NCI-H128 (cell line): Measurements from ENCODE around the gene RUBCNL.

Source experiments
- DNase-seq: peaks from one replicate; lab custom pipeline; 2025; ENCODE audit not compliant: unreplicated experiment; lab: John Stamatoyannopoulos, UW

RUBCNL gene

DNA sequence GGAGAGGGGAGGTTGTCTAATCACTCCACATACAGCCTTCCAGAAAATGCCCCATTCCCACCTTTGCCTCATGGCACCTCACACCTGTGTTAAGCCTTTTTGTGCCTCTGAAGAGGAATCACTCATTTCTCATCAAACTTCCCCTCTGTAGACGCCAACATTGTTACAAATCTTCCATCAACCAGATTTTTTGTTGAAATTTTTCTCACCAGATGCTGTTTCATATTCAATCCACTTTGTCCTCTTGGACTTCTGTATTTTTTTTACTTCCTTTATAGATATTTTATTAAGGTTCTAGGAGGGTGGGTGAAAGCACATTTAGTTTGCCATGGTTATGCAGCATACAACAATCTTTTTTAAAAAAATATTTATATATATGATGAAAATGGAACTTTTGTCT, 74.0 kb downstream of the RUBCNL start:
- no peak for DNase-seq

DNA sequence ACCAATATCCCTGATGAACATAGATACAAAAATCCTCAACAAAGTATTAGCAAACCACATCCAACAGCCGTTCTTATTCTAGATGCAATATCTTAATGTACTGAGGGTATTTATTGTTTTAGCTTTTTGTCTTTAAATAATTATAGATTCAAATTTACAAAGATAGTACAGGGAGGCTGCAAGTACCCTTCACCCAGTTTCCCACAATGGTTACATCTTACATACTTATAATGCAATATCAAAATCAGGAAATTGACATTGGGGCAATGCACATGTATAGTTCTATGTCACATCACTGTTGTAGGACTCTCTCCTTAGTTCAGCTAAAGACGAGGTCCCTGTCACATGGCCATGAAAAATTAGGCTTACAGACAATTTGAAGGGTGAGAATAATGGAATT, 75.8 kb downstream of the RUBCNL start:
- no peak for DNase-seq

DNA sequence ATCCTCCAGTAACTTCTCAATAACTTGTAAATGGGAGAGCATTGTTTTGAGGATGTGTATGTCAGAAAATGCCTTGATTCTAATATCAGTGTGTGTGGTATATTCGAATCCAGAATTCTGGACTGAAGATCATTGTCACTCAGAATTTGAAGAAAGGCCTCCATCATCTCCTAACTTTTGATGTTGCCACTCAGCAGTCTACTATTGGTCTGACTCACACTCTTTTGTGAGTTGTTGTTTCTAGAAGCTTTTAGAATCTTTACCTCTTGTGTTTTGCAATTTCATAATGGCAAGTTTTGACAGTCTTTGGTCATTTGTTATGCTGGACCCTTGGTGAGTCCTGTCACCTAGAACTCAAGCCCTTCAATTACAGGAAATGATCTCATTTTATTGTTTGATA, 77.0 kb downstream of the RUBCNL start:
- DNase-seq = no peak

DNA sequence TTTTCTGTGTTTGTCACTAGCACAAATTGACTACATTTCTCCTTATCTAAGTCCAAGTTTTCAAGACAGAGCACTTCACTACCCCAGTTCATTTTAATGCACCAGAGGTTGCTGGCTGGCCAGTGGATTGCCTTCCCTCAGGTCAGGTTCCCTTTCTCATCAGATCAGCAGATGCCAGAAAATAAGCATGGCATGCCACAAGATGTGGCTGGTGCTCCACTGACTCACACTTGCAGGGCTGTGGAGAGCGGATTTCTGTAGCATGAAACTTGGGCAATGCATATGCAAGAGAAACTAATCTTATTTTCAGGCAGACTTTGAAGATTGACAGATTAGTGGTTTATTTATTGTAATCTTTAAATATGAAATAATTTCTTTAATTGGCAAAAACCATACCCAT, 79.5 kb downstream of the RUBCNL start:
- no peak for DNase-seq

DNA sequence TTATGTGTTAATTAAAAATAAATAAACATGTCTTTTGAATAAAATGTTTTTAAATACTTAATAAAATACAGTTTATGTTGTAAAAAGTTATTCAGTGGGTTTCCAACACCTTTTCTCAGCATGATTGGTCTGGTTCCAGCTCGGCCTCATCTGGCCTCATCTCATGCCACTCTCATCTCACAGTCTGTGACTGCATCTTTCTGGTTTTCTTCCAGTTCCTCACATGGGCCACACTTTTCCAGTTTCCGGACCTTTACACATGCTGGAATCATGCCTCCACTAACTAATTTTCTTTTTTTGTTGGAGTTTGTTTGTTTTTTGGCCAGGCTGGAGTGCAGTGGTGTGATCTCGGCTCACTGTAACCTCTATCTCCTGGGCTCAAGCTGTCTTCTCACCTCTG, 82.5 kb downstream of the RUBCNL start:
- no peak for DNase-seq

DNA sequence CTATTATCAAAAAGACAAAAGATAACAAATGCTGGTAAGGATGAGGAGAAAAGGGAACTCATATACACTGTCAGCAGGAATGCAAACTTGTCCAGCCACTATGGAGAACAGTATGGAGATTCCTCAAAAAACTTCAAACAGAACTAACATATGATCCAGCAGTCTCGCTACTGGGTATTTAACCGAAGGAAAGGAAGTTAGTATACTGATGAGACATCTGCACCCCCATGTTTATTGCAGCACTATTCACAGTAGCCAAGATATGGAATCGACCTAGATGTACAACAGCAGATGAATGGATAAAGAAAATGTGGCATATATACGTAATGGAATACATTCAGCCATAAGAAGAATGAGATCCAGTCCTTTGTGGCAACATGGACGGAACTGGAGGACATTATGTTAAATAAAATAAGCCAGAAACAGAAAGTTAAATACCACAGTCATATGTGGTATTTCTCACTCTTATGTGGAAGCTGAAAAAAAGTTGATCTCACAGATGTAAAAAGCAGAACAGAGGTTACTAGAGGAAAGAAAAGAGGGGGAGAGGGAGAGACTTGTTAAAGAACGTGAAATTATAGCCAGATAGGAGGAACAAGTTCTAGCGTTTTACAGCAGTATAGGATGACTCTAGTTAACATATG, 83.2 kb downstream of the RUBCNL start:
- no peak for DNase-seq

DNA sequence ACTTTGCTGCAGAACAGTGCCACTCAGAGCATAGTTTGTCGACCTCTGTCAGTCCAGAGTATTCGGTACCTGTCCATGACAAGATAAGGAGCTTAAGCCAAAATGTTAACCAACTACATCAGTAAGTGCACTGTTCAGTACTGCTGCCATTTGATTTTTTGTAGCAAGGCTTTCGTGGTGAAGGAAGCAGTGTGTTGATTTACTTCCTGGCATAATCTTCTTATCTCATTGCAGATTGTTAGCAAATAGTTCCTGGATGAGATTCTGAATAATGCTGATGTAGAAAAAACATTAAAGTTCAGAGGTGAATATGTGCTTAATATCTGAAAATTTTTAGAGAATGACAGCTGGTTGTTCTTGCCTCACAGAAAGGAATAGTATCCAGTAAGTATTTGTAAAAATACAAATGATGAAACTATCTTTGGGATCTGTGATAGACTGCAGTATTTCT, 89.7 kb downstream of the RUBCNL start:
- no peak for DNase-seq

DNA sequence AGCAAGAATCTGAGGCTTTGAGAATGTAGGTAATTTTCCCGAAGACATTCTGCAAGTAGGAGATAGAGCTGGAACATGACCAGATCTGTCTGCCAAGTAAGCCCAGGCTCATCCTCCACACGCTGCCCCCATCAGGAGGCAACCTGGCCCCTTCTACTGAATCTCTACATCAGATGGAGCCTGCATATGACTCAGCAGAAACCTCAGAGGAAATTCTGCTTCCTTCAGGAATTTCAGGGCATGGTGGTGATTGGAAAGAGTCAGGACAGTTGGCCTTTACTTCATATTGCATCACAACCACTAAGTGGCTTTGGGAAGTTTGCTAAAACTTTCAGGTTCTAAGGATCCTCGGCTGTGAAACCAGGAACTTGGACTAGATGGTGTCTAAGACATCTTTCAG, 90.1 kb downstream of the RUBCNL start:
- DNase-seq = no peak

DNA sequence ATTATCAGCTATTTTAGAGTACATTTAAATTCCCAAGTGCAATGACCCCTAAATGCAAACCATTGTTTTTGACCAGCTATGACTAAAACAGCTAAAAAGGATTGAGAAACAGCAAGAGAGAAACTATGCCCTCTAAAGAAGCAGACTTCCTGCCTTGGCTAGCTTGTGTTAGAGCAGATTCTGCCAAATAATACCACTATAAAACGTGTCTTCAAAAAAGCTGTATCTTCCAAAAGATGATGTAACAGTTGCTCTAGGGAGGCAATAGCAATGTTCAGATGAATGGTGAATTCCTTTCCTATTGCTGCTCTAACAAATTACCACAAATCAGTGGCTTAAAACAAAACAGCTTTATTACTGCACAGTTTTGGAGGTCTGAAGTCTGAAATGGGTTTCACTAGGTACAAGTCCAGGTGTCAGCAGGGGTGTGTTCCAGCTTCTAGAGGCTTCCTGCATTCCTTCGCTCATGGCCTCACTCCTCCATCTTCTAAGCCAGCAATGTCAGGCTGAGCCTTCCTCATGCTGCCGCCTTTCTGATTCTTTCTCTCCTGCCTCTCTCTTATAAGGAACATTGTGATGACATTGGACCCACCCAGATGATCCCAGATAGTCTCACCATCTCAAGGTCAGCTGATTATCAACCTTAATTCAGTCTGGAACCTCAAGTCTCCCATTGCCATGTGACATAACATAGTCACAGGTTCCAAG, 90.8 kb downstream of the RUBCNL start:
- DNase-seq = no peak

DNA sequence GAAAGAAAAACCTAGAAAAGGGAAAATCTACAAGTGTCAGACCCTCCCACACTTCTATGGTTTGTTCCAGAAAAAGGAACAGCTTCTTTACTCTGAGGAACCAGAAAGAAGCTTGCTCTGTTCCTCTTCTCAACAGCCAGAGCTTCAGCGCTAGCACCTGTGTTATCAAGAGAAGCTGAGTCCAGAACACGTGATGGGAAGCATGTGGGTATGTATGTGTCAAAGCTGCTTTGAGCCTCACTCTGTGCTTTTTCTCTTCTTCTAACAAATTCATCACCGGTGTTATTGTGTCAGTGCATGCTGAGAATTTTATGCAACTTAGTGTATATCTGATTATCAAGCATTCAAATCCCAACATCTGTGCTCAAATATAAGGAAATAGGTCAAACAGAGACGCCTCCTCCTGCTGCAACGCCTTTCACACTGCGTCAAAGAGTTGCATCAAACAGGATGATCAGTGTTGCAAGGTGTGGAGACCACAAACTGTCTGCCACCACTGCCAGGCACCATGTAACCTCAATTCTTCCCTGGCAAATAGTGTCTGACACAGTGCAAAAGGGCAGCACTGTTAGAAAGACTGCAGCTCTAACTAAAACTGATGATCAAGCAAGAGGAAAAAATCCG, 91.4 kb downstream of the RUBCNL start:
- no peak for DNase-seq

DNA sequence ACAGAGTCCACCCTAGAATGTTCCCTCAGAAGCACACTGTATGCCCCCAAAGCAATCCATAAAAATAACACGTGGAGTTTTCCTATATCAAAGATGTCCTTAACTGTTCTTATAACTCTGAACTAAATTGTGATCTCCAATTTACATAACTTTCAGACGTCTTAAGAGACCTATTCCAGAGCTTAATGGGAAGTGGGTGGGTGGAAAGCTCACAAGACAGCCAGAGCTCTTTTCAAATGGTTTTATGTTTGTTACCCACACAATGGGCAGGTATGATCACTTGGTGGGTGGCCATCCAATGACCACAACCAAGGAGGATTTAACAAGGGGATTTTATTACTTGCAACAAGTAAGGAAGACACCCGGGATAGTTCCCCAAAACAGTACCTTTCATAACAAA, 93.6 kb downstream of the RUBCNL start:
- DNase-seq = no peak
